Dendritic cell treated with granulocyte-macrophage colony-stimulating factor and Interleukin-4, amounts not matched to agents 40 ng/mL and 50 ng/mL, for 4 days (primary cell): ENCODE measurements around the gene TNK1.
A peak's percentile ranks its signal among the peaks of the same experiment; 100 is the strongest.
"Not testable (repeated sequence)": the region's sequence is repeated elsewhere in the genome, so short reads cannot be mapped to it uniquely, and the experiment has no call there.

ENCODE experiments used
- H3K27ac Mint-ChIP-seq: one replicate; pipeline ENCODE4 v1.8.0; 2022; ENCODE audit warnings: mild to moderate bottlenecking, mixed read lengths
- H3K27me3 Mint-ChIP-seq: one replicate; pipeline ENCODE4 v1.8.0; 2022; ENCODE audit warnings: mild to moderate bottlenecking, mixed read lengths
- H3K36me3 Mint-ChIP-seq: one replicate; pipeline ENCODE4 v1.8.0; 2022; ENCODE audit warnings: low read depth, mixed read lengths
- H3K4me1 Mint-ChIP-seq: one replicate; pipeline ENCODE4 v1.8.0; 2022; ENCODE audit warnings: low read depth, mixed read lengths
- H3K4me3 Mint-ChIP-seq: one replicate; pipeline ENCODE4 v1.8.0; 2022; ENCODE audit warnings: mild to moderate bottlenecking, moderate library complexity, mixed read lengths
- H3K9me3 Mint-ChIP-seq: one replicate; pipeline ENCODE4 v1.8.0; 2022; ENCODE audit warnings: mixed read lengths
- intact Hi-C: fragments of 100-400 bp; cut with micrococcal nuclease; formaldehyde crosslinking; loops from one replicate; pipeline ENCODE4 v1.15.0; 2022

TNK1 gene

GRCh38 chr17:7380855-7381683, at the start of gene TNK1:
TSS of gene TNK1 (plus strand) at chr17:7381089. CDS start at chr17:7382927, 1,838 bp downstream.
- Mint-ChIP-seq H3K27me3 (peaks cover 81% of the 10 kb centered on the region), H3K9me3 (peaks cover 10% of the 10 kb centered on the region), H3K4me1 (peaks cover 23% of the 10 kb centered on the region), H3K4me3 (peak within 1 kb of the TSS; percentile 68), H3K27ac (peak within 1 kb of the TSS; percentile 62), H3K36me3 (no peaks in the 10 kb centered on the region)
- intact Hi-C loops = no loop called here

GRCh38 chr17:7332111-7332510, 48.8 kb upstream of the TNK1 start:
- intact Hi-C loops = loop anchor here (10.0 kb wide), 1 partner anchor 47 kb away; the partner anchor contains the start of gene SLC2A4

DNA sequence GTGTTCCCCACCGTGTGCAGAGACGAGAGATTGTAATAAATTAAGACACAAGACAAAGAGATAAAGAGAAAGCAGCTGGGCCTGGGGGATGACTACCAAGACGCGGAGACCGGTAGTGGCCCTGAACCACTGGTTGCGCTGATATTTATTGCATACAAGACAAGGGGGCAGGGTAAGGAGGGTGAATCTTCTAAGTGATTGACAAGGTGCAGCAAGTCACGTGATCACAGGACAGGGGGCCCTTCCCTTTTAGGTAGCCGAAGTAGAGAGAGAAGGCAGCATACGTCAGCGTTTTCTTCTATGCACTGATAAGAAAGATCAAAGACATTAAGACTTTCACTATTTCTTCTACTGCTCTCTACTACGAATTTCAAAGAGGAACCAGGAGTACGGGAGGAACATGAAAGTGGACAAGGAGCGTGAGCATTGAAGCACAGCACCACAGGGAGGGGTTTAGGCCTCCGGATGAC, 48.3 kb upstream of the TNK1 start:
- Mint-ChIP-seq H3K36me3 (peaks cover 11% of the 10 kb centered on the region), H3K27ac (peak overlapping the region; percentile 76), H3K4me1 (peaks cover 73% of the 10 kb centered on the region), H3K4me3 (peak overlapping the region; percentile 56)
- intact Hi-C loops = loop anchor here (10.0 kb wide), 1 partner anchor 48 kb away; the partner anchor contains the start of gene SLC2A4
- not testable (repeated sequence) for H3K27me3 Mint-ChIP-seq, H3K9me3 Mint-ChIP-seq

More at GRCh38 chr17:7332111-7332510, 48.8 kb upstream of the TNK1 start:
- Mint-ChIP-seq H3K4me3 (peak overlapping the region; percentile 56), H3K27ac (peak overlapping the region; percentile 76), H3K36me3 (peaks cover 16% of the 10 kb centered on the region), H3K9me3 (no peaks in the 10 kb centered on the region), H3K4me1 (peaks cover 73% of the 10 kb centered on the region), H3K27me3 (no peaks in the 10 kb centered on the region)

GRCh38 chr17:7334938-7335538, 45.9 kb upstream of the TNK1 start:
- Mint-ChIP-seq H3K36me3 (peaks cover 14% of the 10 kb centered on the region), H3K4me1 (peaks cover 71% of the 10 kb centered on the region), H3K27ac (peak overlapping the region; percentile 73), H3K9me3 (no peaks in the 10 kb centered on the region), H3K4me3 (no peak overlapping the region), H3K27me3 (no peaks in the 10 kb centered on the region)
- intact Hi-C loops = loop anchor here (10.0 kb wide), 1 partner anchor 50 kb away; the partner anchor contains the start of gene SLC2A4

DNA sequence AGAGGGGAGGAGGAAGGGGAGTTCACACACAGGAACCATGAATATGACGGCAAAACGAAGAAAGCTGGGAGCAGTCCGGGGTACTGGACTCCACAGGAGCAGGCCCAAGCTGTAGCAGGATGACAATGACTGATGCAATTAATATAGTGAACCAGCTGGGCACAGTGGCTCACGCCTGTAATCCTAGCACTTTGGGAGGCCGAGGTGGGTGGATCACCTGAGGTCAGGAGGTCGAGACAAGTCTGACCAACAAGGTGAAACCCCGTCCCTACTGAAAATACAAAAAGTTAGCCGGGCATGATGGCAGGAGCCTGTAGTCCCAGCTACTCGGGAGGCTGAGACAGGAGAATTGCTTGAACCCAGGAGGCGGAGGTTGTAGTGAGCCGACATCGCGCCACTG, 45.1 kb upstream of the TNK1 start:
- intact Hi-C loops = loop anchor here (10.0 kb wide), 1 partner anchor 51 kb away; the partner anchor contains the start of gene SLC2A4
- H3K27me3 Mint-ChIP-seq, H3K9me3 Mint-ChIP-seq: not testable (repeated sequence)
- peaks cover 21% of the 10 kb centered on the region for H3K36me3 Mint-ChIP-seq
- peak overlapping the region; percentile 80 for H3K4me3 Mint-ChIP-seq
- H3K27ac Mint-ChIP-seq = peak overlapping the region; percentile 73
- H3K4me1 Mint-ChIP-seq = peaks cover 67% of the 10 kb centered on the region

DNA sequence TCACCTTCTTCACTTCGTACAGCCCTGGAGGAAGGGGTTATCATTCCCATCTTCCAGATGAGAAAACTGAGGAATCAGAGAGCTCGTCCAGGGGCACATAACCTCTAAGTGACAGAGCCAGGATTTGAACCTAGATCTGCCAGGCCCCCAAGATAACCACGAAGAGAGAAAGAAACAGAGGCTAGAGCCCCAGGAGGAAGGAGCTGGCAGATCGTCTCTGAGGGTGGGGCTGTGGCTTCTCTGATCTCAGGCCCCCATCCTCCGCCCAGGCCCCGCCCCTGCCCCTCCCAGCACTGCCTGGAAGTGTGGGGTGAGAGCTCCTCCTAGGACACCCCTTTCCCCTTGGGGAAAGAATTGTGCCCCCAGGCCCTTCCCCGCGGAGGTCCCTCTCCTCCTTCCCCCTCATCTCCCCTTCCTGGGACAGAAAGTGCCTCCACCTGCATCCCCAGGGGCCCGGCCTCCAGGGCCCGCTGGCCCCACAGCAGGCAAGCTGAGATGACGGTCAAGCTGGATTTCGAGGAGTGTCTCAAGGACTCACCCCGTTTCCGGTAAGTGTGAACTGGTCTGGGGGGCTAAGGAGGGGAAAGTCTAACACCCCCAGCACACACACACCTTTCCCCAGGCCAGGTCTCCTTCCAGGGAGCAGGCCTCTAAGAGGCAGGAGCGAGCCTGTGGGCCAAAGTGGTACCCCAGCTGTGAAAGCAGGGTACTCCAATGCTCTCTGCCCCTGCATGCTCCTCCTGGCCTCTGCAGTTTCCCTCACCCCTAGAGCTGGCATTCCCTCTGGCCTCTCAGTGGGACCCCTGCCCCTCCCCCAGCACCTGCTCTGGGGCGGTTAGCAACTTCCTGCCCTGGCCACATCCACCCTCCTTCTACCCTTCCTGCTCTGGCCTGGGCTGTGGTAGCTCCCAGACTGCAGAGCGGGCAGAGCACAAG, 44.4 kb upstream of the TNK1 start, which contains the start of gene ACAP1:
Gene ACAP1, plus strand, starts transcription at position 290 of the 936 bp plus-strand sequence. Its CDS starts 206 bp downstream, at position 496.
- H3K27me3 Mint-ChIP-seq = no peaks in the 10 kb centered on the region
- no peaks in the 10 kb centered on the region for H3K9me3 Mint-ChIP-seq
- peaks cover 60% of the 10 kb centered on the region for H3K4me1 Mint-ChIP-seq
- peak within 1 kb of the TSS; percentile 73 for H3K27ac Mint-ChIP-seq
- H3K4me3 Mint-ChIP-seq = peak within 1 kb of the TSS; percentile 80
- intact Hi-C loops = loop anchor here (10.0 kb wide), 1 partner anchor 52 kb away; the partner anchor contains the start of gene SLC2A4
- H3K36me3 Mint-ChIP-seq = peaks cover 27% of the 10 kb centered on the region

GRCh38 chr17:7337600-7337999, 43.3 kb upstream of the TNK1 start:
- Mint-ChIP-seq H3K27ac (peak overlapping the region; percentile 73), H3K4me1 (peaks cover 49% of the 10 kb centered on the region), H3K4me3 (peak overlapping the region; percentile 80), H3K36me3 (peaks cover 38% of the 10 kb centered on the region)
- intact Hi-C loops = loop anchor here (10.0 kb wide), 1 partner anchor 53 kb away; the partner anchor contains the start of gene SLC2A4
- not testable (repeated sequence) for H3K9me3 Mint-ChIP-seq, H3K27me3 Mint-ChIP-seq

DNA sequence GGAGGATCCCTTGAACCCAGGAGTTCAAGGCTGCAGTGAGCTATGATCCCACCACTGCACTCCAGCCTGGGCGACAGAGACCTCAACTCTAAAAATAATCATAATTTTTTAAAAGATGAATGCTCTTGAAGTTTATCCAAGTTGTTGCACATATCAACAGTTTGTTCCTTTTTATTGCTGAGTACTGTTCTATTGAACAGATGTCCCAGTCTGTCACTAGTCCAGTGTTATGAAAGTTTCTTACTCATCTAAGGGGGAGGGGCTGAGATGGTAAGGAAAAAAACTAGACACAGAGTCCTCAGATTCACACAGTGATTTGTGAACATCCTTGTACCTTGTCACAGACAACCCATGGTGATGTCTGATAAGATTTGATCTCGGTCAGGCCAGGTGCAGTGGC, 40.7 kb upstream of the TNK1 start:
- peaks cover 64% of the 10 kb centered on the region for H3K36me3 Mint-ChIP-seq
- H3K27me3 Mint-ChIP-seq = no peaks in the 10 kb centered on the region
- H3K4me3 Mint-ChIP-seq = no peak overlapping the region
- H3K4me1 Mint-ChIP-seq = peaks cover 44% of the 10 kb centered on the region
- intact Hi-C loops = no loop called here
- no peaks in the 10 kb centered on the region for H3K9me3 Mint-ChIP-seq
- no peak overlapping the region for H3K27ac Mint-ChIP-seq

DNA sequence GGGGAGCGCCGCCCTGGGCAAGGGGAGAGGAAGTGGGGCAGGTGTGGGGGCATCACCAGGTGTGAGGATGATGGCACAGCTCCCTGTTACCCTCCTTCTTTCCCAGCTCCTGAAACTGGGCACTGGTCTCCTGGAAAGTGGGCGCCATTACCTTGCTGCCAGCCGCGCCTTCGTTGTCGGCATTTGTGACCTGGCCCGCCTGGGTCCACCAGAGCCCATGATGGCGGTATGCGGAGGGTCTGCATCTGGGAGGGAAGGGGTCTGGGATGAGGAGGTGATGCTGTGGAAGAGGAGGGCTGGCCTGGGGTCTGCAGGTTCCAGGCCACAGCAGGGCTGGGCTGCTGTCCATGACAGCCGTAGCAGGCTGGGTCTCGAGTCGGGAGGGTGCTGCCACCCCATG, 39.0 kb upstream of the TNK1 start:
- no peak overlapping the region for H3K4me3 Mint-ChIP-seq
- H3K9me3 Mint-ChIP-seq = no peaks in the 10 kb centered on the region
- no peak overlapping the region for H3K27ac Mint-ChIP-seq
- no peaks in the 10 kb centered on the region for H3K27me3 Mint-ChIP-seq
- peaks cover 77% of the 10 kb centered on the region for H3K36me3 Mint-ChIP-seq
- intact Hi-C loops = no loop called here
- H3K4me1 Mint-ChIP-seq = peaks cover 28% of the 10 kb centered on the region

DNA sequence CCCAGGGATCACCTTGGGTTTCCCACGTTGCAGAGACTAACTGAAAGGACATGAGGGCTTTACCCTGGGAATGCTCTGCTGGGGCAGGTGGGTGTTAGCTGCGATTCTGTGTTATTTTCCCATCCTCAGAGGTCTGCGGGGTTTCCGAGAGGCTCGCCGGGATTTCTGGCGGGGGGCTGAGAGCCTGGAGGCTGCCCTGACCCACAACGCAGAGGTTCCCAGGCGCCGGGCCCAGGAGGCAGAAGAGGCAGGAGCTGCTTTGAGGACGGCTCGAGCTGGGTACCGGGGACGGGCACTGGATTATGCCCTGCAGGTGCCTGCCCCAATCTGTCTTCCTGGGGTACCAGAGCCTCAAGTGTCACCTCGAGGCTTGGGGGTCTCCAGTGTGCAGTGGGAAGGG, 37.6 kb upstream of the TNK1 start:
- Mint-ChIP-seq H3K36me3 (peaks cover 91% of the 10 kb centered on the region), H3K9me3 (no peaks in the 10 kb centered on the region)
- intact Hi-C loops = no loop called here

DNA sequence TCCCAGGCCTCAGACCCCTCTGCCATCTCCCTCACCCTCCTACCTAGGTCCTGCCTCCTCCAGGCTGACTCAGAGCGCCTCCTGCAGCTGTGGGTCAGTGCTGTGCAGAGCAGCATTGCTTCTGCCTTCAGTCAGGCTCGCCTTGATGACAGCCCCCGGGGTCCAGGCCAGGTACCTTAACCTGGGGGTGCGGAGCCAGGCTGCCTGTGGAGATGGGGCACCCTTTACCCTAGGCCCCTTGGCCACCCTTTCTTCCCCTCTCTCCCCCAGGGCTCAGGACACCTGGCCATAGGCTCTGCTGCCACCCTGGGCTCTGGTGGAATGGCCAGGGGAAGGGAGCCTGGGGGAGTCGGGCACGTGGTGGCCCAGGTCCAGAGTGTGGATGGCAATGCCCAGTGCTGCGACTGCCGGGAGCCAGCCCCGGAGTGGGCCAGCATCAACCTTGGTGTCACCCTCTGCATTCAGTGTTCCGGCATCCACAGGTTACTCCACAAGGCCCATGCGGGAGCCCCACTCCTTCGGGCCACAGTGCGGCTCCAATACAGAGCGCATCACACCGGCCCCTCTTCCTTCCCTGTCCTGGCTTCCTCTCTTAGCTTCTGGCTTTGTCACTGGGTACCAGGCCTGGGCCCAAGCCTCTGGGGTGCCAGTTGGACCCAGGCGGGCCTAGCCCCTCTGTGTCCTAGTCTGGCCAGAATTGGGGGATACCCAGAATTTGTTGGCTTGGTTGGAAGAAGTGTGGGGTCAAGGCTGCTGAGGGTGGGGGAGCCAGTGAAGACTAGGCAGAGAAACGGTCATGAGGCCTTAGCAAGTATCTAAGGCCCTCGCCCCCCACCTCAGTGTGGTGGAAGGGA, 33.9 kb upstream of the TNK1 start:
- Mint-ChIP-seq H3K27ac (no peak overlapping the region), H3K36me3 (peaks cover 78% of the 10 kb centered on the region), H3K4me3 (no peak overlapping the region), H3K9me3 (no peaks in the 10 kb centered on the region), H3K4me1 (peaks cover 49% of the 10 kb centered on the region), H3K27me3 (no peaks in the 10 kb centered on the region)
- intact Hi-C loops = no loop called here

More for the DNA sequence above, 37.6 kb upstream of the TNK1 start:
- no peak overlapping the region for H3K4me3 Mint-ChIP-seq
- H3K27ac Mint-ChIP-seq = peak overlapping the region; percentile 19
- H3K4me1 Mint-ChIP-seq = peaks cover 26% of the 10 kb centered on the region
- no peaks in the 10 kb centered on the region for H3K27me3 Mint-ChIP-seq

GRCh38 chr17:7347630-7348477, 33.0 kb upstream of the TNK1 start:
- H3K9me3 Mint-ChIP-seq = no peaks in the 10 kb centered on the region
- intact Hi-C loops = loop anchor here (2.0 kb wide), 1 partner anchor 299 kb away; no protein-coding TSS in a partner anchor

More at GRCh38 chr17:7347630-7348477, 33.0 kb upstream of the TNK1 start:
- Mint-ChIP-seq H3K27ac (no peak overlapping the region), H3K4me1 (peaks cover 57% of the 10 kb centered on the region), H3K4me3 (no peak overlapping the region), H3K36me3 (peaks cover 78% of the 10 kb centered on the region), H3K27me3 (no peaks in the 10 kb centered on the region)
